Measurements from ENCODE around the gene ERP44.
"Not testable (repeated sequence)": the region's sequence is repeated elsewhere in the genome, so short reads cannot be mapped to it uniquely, and the experiment has no call there.

The ERP44 gene

GRCh38 chr9:100082782-100083181 is 16.0 kb downstream of the ERP44 start:
- Histone ChIP-seq H3K79me2 (ENCODE audit: control insufficient read depth, low read length) (peaks cover 99% of the 10 kb centered on the region), H3K4me3 (ENCODE audit: low read length) (peak overlapping the region; percentile 71), H3K4me1 (ENCODE audit: control insufficient read depth, low read length) (peaks cover 94% of the 10 kb centered on the region), H3K4me2 (ENCODE audit: low read length) (peak overlapping the region; percentile 87), H3K27me3 (ENCODE audit: control insufficient read depth, low read length) (no peaks in the 10 kb centered on the region), H3K9me3 (ENCODE audit: control insufficient read depth, insufficient read depth, low read length) (no peaks in the 10 kb centered on the region), H4K20me1 (ENCODE audit: control insufficient read depth, insufficient read depth, low read depth, low read length) (peaks cover 4% of the 10 kb centered on the region; the same call in 1 of the 2 replicates), H3K9me2 (replicated peaks; ENCODE audit: control insufficient read depth, low read length) (no peaks in the 10 kb centered on the region), H3F3A (ENCODE audit: control insufficient read depth, insufficient read depth) (peaks cover 46% of the 10 kb centered on the region), H3K27ac (ENCODE audit: low read depth, low read length) (peak overlapping the region; percentile 96), H3K36me3 (ENCODE audit: control insufficient read depth, low read length) (peaks cover 5% of the 10 kb centered on the region)
- no peak for TF ChIP-seq EZH2phosphoT487 (IDR thresholded peaks at IDR 0.05; ENCODE audit: borderline replicate concordance, low read length)
- TF ChIP-seq, protein P1, sequence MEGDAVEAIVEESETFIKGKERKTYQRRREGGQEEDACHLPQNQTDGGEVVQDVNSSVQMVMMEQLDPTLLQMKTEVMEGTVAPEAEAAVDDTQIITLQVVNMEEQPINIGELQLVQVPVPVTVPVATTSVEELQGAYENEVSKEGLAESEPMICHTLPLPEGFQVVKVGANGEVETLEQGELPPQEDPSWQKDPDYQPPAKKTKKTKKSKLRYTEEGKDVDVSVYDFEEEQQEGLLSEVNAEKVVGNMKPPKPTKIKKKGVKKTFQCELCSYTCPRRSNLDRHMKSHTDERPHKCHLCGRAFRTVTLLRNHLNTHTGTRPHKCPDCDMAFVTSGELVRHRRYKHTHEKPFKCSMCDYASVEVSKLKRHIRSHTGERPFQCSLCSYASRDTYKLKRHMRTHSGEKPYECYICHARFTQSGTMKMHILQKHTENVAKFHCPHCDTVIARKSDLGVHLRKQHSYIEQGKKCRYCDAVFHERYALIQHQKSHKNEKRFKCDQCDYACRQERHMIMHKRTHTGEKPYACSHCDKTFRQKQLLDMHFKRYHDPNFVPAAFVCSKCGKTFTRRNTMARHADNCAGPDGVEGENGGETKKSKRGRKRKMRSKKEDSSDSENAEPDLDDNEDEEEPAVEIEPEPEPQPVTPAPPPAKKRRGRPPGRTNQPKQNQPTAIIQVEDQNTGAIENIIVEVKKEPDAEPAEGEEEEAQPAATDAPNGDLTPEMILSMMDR (IDR thresholded peaks at IDR 0.05; ENCODE audit: low read depth, low read length, poor library complexity, severe bottlenecking): no peak

- H3K36me3 ChIP-seq (ENCODE audit: control insufficient read depth, low read length): peaks cover 17% of the 10 kb centered on the region
- H4K20me1 ChIP-seq (ENCODE audit: control insufficient read depth, insufficient read depth, low read depth, low read length): peaks cover 10% of the 10 kb centered on the region; the same call in 1 of the 2 replicates
- not testable (repeated sequence) for H3K4me3 ChIP-seq (ENCODE audit: low read length); H3F3A ChIP-seq (ENCODE audit: control insufficient read depth, insufficient read depth); H3K4me2 ChIP-seq (ENCODE audit: low read length); H3K9me3 ChIP-seq (ENCODE audit: control insufficient read depth, insufficient read depth, low read length); H3K9me2 ChIP-seq (replicated peaks; ENCODE audit: control insufficient read depth, low read length); H3K27me3 ChIP-seq (ENCODE audit: control insufficient read depth, low read length); H3K27ac ChIP-seq (ENCODE audit: low read depth, low read length)
- peaks cover 45% of the 10 kb centered on the region for H3K4me1 ChIP-seq (ENCODE audit: control insufficient read depth, low read length)
- peaks cover 100% of the 10 kb centered on the region for H3K79me2 ChIP-seq (ENCODE audit: control insufficient read depth, low read length)
These were observed 22.5 kb downstream of the ERP44 start for GRCh38 chr9:100076256-100076655.

DNA sequence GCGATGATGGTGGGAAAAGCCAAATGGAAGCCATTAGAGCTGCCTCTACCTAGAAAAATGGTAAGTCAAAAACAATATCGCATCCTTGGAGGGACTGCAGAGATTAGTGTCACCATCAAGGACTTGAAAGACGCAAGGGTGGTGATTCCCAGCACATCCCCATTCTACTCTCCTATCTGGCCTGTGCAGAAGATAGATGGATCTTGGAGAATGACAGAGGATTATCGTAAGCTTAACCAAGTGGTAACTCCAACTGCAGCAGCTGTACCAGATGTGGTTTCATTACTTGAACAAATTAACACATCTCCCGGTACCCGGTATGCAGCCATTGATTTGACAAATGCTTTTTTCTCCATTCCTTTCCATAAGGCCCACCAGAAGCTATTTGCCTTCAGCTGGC is 23.8 kb downstream of the ERP44 start:
- H4K20me1 ChIP-seq (ENCODE audit: control insufficient read depth, insufficient read depth, low read depth, low read length): peaks cover 10% of the 10 kb centered on the region; the same call in 1 of the 2 replicates
- peaks cover 39% of the 10 kb centered on the region for H3K4me1 ChIP-seq (ENCODE audit: control insufficient read depth, low read length)
- no peaks in the 10 kb centered on the region for H3K9me2 ChIP-seq (replicated peaks; ENCODE audit: control insufficient read depth, low read length)
- no peak overlapping the region for H3K4me3 ChIP-seq (ENCODE audit: low read length)
- no peaks in the 10 kb centered on the region for H3K27me3 ChIP-seq (ENCODE audit: control insufficient read depth, low read length)
- TF ChIP-seq, protein P1 (IDR thresholded peaks at IDR 0.05; ENCODE audit: low read depth, low read length, poor library complexity, severe bottlenecking): no peak
- no peak for TF ChIP-seq EZH2phosphoT487 (IDR thresholded peaks at IDR 0.05; ENCODE audit: borderline replicate concordance, low read length)
- H3K79me2 ChIP-seq (ENCODE audit: control insufficient read depth, low read length): peaks cover 100% of the 10 kb centered on the region
- H3F3A ChIP-seq (ENCODE audit: control insufficient read depth, insufficient read depth): no peaks in the 10 kb centered on the region
- H3K27ac ChIP-seq (ENCODE audit: low read depth, low read length): no peak overlapping the region
- no peaks in the 10 kb centered on the region for H3K9me3 ChIP-seq (ENCODE audit: control insufficient read depth, insufficient read depth, low read length)
- H3K4me2 ChIP-seq (ENCODE audit: low read length): no peak overlapping the region
- H3K36me3 ChIP-seq (ENCODE audit: control insufficient read depth, low read length): peaks cover 13% of the 10 kb centered on the region

GRCh38 chr9:100074093-100074492 is 24.7 kb downstream of the ERP44 start:
- peaks cover 96% of the 10 kb centered on the region for H3K79me2 ChIP-seq (ENCODE audit: control insufficient read depth, low read length)
- no peak overlapping the region for H3K4me3 ChIP-seq (ENCODE audit: low read length)
- H3K27ac ChIP-seq (ENCODE audit: low read depth, low read length): no peak overlapping the region
- H4K20me1 ChIP-seq (ENCODE audit: control insufficient read depth, insufficient read depth, low read depth, low read length): peaks cover 10% of the 10 kb centered on the region; the same call in 1 of the 2 replicates
- H3K4me2 ChIP-seq (ENCODE audit: low read length): no peak overlapping the region
- H3F3A ChIP-seq (ENCODE audit: control insufficient read depth, insufficient read depth): no peaks in the 10 kb centered on the region
- TF ChIP-seq, protein P1 (IDR thresholded peaks at IDR 0.05; ENCODE audit: low read depth, low read length, poor library complexity, severe bottlenecking): no peak
- TF ChIP-seq EZH2phosphoT487 (IDR thresholded peaks at IDR 0.05; ENCODE audit: borderline replicate concordance, low read length): no peak
- H3K9me3 ChIP-seq (ENCODE audit: control insufficient read depth, insufficient read depth, low read length): no peaks in the 10 kb centered on the region
- H3K27me3 ChIP-seq (ENCODE audit: control insufficient read depth, low read length): no peaks in the 10 kb centered on the region
- peaks cover 13% of the 10 kb centered on the region for H3K36me3 ChIP-seq (ENCODE audit: control insufficient read depth, low read length)
- H3K9me2 ChIP-seq (replicated peaks; ENCODE audit: control insufficient read depth, low read length): no peaks in the 10 kb centered on the region
- peaks cover 31% of the 10 kb centered on the region for H3K4me1 ChIP-seq (ENCODE audit: control insufficient read depth, low read length)

All from DOHH2 (cell line).